GM18519 (cell line): ENCODE results near the gene SLC51A.
"Not testable (repeated sequence)": the region's sequence is repeated elsewhere in the genome, so short reads cannot be mapped to it uniquely, and the experiment has no call there.

Experiments
- ATAC-seq: cut with Tn5 transposase; IDR thresholded peaks from one replicate; pipeline ENCODE4 v1.9.1; 2021; ENCODE audit warnings: mild to moderate bottlenecking, moderate library complexity; ENCODE audit not compliant: unreplicated experiment, low FRiP score

Gene SLC51A

GRCh38 chr3:196192524-196193051 is 23.7 kb upstream of the SLC51A start:
- ATAC-seq: no peak

- no peak for ATAC-seq
These were observed 23.1 kb upstream of the SLC51A start for GRCh38 chr3:196193133-196193735.

DNA sequence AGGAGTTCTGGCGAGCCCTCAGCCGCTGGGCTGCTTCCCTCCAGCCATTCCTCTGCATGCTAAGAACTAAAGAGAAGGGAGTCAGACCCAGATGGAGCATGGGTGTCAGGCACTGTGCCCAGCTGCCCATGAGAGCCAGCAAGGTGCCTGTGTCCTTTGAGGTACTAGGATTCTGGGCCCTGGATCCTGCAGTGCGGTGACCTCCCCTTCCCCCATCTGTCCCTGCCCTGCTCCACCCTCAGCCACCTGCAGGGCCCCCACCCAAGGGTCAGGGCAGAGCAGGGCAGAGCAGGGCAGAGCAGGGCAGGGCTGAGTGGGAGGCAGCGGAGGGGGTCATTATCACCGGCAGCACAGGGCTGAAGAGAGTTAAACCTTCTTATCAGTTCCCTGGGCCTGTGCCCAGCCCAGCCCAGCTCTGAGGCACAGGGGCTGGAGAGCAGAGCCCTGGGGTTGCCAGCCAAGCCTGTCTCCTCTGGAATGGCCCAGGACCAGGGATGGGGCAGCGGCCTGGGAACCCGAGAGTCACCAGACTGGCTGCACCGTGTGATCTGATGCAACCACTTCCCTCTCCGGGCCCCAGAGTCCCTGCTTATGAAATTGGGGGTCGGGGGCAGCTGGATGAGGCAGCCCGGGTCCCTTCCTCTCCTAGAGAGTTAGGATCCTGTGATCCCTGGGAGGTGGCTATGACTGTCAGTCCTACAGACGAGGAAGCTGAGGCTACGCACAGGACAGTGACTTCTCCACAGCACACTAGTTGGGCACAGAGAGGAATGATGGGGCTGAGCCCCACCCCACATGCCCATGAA is 22.4 kb upstream of the SLC51A start:
- no peak for ATAC-seq

DNA sequence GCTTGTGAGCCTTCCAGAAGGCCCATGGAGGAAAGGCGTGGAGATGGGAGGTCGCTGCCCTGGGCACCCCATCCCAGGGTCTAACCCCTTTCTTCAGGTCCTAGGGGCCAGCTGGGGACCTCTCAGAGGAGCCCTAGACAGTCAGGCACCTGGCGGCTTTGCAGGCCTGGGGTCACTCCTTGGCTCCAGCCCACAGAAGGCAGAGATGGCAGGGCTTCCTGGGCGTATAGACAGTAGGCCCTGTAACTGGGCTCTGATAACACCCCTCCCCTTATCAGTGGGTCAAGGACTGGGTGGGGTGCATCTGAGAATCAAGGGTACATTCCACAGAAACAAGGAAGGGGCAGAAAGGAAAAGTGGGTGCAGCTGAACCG is 21.8 kb upstream of the SLC51A start:
- ATAC-seq: no peak

- no peak for ATAC-seq
These were observed 20.6 kb upstream of the SLC51A start for GRCh38 chr3:196195664-196196265.

DNA sequence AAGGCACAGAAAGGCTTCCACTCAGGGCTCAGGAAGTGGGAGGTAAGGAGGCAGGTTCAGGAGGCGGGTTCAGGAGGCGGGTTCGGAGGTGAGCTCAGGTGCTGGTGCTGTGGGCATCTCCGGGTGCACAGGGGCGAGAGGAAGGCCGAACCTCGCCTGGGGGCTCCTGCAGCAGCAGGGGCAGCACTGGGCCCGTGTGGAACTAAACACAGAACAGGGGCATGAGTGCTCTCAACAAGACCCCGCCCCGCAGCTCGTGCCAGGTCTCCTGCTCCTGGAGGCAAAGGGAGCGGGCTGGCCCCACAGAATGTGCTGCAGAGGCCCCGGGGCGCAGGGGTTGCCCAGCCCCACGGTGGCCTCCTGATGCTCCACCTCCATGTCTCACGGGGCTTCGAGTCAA is 18.8 kb upstream of the SLC51A start:
- no peak for ATAC-seq

DNA sequence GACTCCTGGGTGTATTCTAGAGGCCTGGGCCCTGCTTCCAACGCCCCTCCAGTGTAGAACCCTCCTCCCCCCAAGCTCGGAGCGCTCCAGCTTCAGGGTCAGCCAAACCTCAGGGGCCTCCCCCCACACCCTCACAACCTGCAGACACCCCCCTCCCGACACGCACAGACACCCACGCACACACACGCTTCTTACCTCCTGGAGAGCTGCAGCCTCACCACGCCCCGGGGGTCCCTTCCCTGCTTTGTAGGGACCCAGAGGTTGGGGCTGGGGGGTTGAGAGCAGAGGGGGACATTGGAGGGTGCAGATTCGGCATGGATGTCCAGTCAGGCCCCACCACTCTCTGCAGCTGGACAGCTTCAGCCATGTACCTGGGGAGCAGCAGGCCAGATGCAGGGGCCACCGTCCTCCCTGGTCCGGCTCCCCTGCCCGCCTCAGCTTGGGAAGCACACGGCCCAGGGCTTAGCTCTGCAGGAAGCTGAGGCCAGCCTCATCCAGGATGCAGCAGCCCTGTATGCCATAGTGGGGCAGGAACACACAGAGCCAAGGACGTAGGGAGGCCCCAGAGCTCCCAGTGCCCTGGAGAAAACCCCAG is 18.2 kb upstream of the SLC51A start:
- no peak for ATAC-seq

- ATAC-seq: no peak
These were observed 17.3 kb upstream of the SLC51A start for GRCh38 chr3:196198771-196199753.

DNA sequence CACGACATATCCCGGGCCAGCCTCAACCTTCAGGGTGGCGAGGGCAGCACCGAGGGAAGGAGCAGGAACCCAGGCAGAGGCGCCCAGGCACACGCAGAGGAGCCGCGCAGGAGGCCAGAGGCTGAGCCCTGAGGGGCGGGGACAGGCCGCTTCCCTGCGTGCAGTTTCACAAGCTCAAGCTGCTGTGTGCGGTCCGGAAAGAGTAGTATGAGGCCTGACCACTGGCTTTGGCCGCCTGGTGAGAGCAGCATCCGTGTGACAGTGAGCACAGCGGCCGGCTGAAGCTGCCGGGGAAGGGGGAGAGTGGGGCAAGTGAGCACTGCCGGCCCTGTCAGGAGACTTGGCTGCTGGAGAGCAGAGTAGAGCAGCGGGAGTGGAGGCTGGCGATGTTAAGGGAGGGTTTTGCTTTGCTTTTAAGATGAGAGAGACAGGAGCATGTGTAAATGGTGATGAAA is 13.8 kb upstream of the SLC51A start:
- no peak for ATAC-seq

DNA sequence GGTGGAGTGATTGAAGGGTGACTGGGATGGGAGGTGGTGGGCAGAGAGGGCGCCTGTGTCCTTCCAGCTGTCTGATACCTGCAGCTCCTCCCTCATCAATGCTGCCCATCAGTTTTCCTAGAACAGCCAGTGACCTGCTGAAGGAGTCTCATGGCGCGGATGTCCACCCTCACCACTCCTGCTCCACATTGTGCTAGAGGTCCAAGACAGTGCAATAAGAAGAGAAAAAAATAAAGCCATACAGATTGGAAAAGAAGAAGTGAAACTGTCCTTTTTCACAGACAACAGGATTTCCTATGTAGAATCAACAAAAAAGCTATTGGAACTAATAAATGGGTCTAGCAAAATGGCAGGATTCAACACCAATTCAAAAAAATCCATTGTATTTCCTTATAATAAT is 12.5 kb upstream of the SLC51A start:
- ATAC-seq: no peak

GRCh38 chr3:196205442-196206205 is 10.7 kb upstream of the SLC51A start:
- not testable (repeated sequence) for ATAC-seq

- ATAC-seq: no peak
These were observed 9.0 kb upstream of the SLC51A start for GRCh38 chr3:196207159-196207832.

DNA sequence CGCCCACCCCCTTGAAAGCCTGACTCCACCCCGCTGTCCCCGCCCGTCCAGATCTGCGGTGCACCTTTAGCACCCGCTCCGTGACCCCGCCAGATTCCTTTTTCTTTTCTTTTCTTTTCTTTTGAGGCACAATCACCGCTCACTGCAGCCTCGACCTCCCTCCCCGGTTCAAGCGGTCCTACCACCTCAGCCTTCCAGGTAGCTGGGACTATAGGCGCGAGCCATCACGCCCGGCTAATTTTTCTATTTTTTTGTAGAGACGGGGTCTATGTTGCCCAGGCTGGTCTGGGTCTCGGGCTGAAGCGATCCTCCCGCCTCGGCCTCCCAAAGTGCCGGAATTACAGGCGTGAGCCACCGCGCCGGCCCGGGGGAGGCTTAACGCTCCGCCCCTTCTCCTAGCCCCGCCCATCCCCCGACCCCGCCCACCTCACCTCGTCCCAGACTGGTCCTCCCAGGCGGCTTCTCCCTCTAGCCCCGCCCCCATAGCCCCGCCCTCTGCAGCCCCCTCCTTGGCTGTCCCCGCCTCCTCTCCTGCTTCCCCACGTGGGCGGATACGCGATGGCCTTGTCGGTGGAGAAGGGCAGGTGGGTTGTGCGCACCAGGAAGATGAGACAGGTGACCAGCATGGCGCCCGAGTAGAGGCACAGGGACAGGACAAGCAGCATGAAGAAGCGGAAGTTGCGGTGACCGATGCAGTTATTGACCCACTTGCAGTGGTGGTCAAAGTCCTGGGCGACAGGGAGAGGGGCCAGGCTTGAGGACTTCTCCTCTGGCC is 8.3 kb upstream of the SLC51A start:
- ATAC-seq: no peak

DNA sequence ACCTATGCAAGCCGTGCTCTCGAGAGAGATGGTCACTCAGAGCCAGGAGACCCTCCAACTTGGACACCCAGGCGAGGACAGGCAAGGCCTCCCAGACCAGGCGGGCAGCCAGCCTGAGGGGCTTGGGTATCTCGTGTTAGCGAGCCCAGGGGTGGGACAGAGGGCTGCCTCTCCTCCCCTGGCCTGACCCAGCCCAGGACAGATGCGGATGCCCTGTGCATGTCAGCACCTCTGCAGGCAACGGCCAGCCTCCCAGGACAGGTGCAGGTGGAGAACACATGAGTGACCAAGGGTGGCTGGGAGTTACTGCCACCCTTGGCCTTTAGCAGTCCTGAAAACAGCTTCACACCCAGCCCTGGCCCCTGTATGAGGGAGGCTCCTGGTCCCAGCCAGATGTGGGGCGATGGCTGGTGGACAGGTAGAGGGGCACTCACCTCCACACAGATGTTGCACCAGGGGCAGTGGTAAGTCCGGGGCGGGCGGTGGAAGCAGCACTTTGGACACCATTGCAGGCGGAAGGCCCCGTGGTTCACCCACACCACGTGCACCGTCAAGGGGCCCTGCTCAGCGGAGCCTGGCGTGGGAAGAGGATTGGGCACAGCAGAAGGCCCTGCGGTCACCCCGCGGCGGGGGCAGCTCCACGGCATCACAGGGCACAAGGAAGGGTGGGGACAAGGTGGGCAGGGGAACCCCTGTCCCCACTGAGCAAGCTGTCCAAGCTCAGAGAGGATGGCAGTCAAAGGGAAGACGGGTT is 7.2 kb upstream of the SLC51A start:
- no peak for ATAC-seq

DNA sequence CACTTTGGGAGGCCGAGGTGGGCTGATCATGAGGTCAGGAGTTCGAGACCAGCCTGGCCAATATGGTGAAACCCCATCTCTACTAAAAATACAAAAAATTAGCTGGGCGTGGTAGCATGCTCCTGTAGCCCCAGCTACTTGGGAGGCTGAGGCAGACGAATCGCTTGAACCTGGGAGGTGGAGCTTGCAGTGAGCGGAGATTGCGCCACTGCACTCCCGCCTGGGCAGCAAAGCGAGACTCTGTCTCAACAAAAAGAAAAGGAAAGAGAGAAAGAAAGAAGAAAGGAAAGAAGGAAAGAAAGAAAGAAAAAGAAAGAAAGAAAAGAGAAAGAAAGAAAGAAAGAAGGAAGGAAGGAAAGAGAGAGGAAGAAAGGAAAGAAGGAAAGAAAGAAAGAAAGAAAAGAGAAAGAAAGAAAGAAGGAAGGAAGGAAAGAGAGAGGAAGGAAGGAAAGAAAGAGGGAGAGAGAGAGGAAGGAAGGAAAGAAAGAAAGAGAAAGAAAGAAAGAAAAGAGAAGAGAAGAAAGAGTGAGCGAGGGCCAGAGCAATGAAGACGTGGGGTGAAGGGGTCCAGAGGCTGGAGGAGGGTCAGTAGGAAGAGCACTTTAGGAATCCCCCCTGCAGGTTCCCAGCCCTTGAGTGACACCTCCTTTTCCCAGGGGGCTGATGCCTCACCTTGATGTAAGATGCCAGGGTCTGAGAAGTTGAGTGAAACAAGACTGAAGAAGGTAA is 6.2 kb upstream of the SLC51A start:
- ATAC-seq: not testable (repeated sequence)

- ATAC-seq: no peak
These were observed 5.4 kb upstream of the SLC51A start, which contains the start of gene ZDHHC19 for GRCh38 chr3:196210673-196211556. TSS of gene ZDHHC19 (minus strand) at chr3:196211400. CDS start at chr3:196211315, 85 bp downstream.
